HCT116 (cell line): Measurements from ENCODE around the gene OR51F2. TPM values are rescaled to one million over a fixed set of nuclear protein-coding genes. Genes with fewer than 3 reads are reported as not detected.
"Not testable (repeated sequence)": the region's sequence is repeated elsewhere in the genome, so short reads cannot be mapped to it uniquely, and the experiment has no call there.

Experiments used
- ATAC-seq: fragments of 200-7000 bp; cut with Tn5 transposase; 2 replicates; pipeline ENCODE4 v1.9.1; 2020; ENCODE audit warnings: mild to moderate bottlenecking, moderate library complexity
- BruUV-seq: library from RNA; stranded (reverse); fragments of 400-500 nt; replicated peaks from 2 replicates; lab custom pipeline; 2021; lab: Mats Ljungman, UMichigan
- CTCF ChIA-PET: fragments of 300-600 bp; sonication (Branson Sonifier 250); formaldehyde crosslinking; loops from one replicate; lab custom pipeline; 2021; ENCODE audit warnings: antibody characterized with exemption; lab: Charles Lee
- POLR2A ChIA-PET: fragments of 300-600, 350-600 bp; sonication (Branson Sonifier 250); formaldehyde crosslinking; loops from one replicate; lab custom pipeline; 2021; ENCODE audit warnings: antibody characterized with exemption; lab: Charles Lee
- RAD21 ChIA-PET, 2 experiments: fragments of 300-600 bp; sonication (Branson Sonifier 250); formaldehyde crosslinking; loops; one replicate each; lab custom pipeline; 2023; ENCODE audit warnings: low total read pairs in 2 of 2; ENCODE audit not compliant: uncharacterized antibody in 2 of 2, unreplicated experiment in 2 of 2, low non-redundant PET in 1 of 2; lab: Charles Lee
- DNase-seq: peaks from one replicate; pipeline ENCODE4 v3.0.0-alpha.2; 2010; ENCODE audit warnings: low read depth, low spot score
- H2AFZ ChIP-seq: fragments of 200-600 bp; shearing (Covaris generic), sonication (generic); 2 replicates; pipeline ENCODE4 v1.6.1; 2017; ENCODE audit warnings: low read depth, mixed run types, mixed read lengths, antibody characterized with exemption, low read length; ENCODE audit not compliant: poor library complexity, severe bottlenecking
- H3K27ac ChIP-seq: 2 replicates; pipeline ENCODE4 v1.5.1; 2012; ENCODE audit warnings: low read depth, low read length
- H3K27me3 ChIP-seq: fragments of 200-600 bp; sonication (generic); 2 replicates; pipeline ENCODE4 v1.6.1; 2016; ENCODE audit warnings: mixed run types, low read length, mixed read lengths; ENCODE audit not compliant: insufficient read depth
- H3K36me3 ChIP-seq, 2 experiments: fragments of 200-500 bp in 1 of 2; fragments of 200-600 bp in 1 of 2; sonication (Bioruptor generic) in 1 of 2; sonication (generic) in 1 of 2; 2 replicates each; pipeline versions ENCODE4 v1.5.1 to v1.6.1; 2014 to 2016; ENCODE audit warnings: low read length in 2 of 2, inconsistent platforms in 1 of 2, mixed read lengths in 1 of 2, mixed run types in 1 of 2; ENCODE audit not compliant: insufficient read depth in 2 of 2, control insufficient read depth in 1 of 2
- H3K4me1 ChIP-seq, 2 experiments: fragments of 200-600 bp in 1 of 2; sonication (generic) in 1 of 2; 2 replicates each; pipeline versions ENCODE4 v1.5.1 to v1.6.1; 2012 to 2017; ENCODE audit warnings: low read length in 2 of 2, inconsistent platforms in 1 of 2, mild to moderate bottlenecking in 1 of 2, mixed read lengths in 1 of 2, mixed run types in 1 of 2, moderate library complexity in 1 of 2; ENCODE audit not compliant: insufficient read depth in 2 of 2, control insufficient read depth in 1 of 2
- H3K4me2 ChIP-seq: fragments of 200-600 bp; sonication (generic); 2 replicates; pipeline ENCODE4 v1.6.1; 2017; ENCODE audit warnings: mixed run types, low read length, mixed read lengths
- H3K4me3 ChIP-seq, 2 experiments: fragments of 200-600 bp in 1 of 2; sonication (generic) in 1 of 2; replicated peaks in 1 of 2; 2 replicates each; pipeline ENCODE4 v1.5.1; 2011 to 2016; ENCODE audit warnings: low read length in 2 of 2, control low read depth in 1 of 2, low read depth in 1 of 2, mild to moderate bottlenecking in 1 of 2, mixed read lengths in 1 of 2, mixed run types in 1 of 2
- H3K79me2 ChIP-seq: fragments of 200-600 bp; sonication (generic); 2 replicates; pipeline ENCODE4 v1.6.1; 2017; ENCODE audit warnings: mild to moderate bottlenecking, mixed run types, low read length, moderate library complexity, mixed read lengths; ENCODE audit not compliant: insufficient read depth
- H3K9ac ChIP-seq: fragments of 200-600 bp; sonication (generic); 2 replicates; pipeline ENCODE4 v1.6.1; 2016; ENCODE audit warnings: low read length, mixed read lengths
- H3K9me2 ChIP-seq: fragments of 200-600 bp; sonication (generic), shearing (Covaris generic); 2 replicates; pipeline ENCODE4 v1.6.1; 2017; ENCODE audit warnings: mixed run types, mild to moderate bottlenecking, moderate library complexity; ENCODE audit not compliant: insufficient read depth
- H3K9me3 ChIP-seq, 2 experiments: fragments of 200-500 bp in 1 of 2; fragments of 200-600 bp in 1 of 2; sonication (Bioruptor generic) in 1 of 2; sonication (generic) in 1 of 2; 2 replicates each; pipeline ENCODE4 v1.6.1; 2014 to 2017; ENCODE audit warnings: low read length in 2 of 2, mixed read lengths in 2 of 2, inconsistent platforms in 1 of 2, low read depth in 1 of 2, mild to moderate bottlenecking in 1 of 2, mixed run types in 1 of 2, moderate library complexity in 1 of 2; ENCODE audit not compliant: control insufficient read depth in 1 of 2, insufficient read depth in 1 of 2
- H4K20me1 ChIP-seq: fragments of 200-600 bp; sonication (generic), shearing (Covaris generic); 2 replicates; pipeline ENCODE4 v1.6.1; 2017; ENCODE audit warnings: mixed run types, mild to moderate bottlenecking, moderate library complexity; ENCODE audit not compliant: insufficient read depth
- ATF3 ChIP-seq: IDR thresholded peaks from 2 replicates; pipeline ENCODE4 v1.6.1; 2012
- CBX3 ChIP-seq: IDR thresholded peaks from 2 replicates; pipeline ENCODE4 v1.6.1; 2012; ENCODE audit warnings: low read depth
- CEBPB ChIP-seq: IDR thresholded peaks from 2 replicates; pipeline ENCODE4 v1.6.1; 2012; ENCODE audit warnings: low read depth
- EGR1 ChIP-seq: IDR thresholded peaks from 2 replicates; pipeline ENCODE4 v1.6.1; 2012; ENCODE audit warnings: low read depth
- EZH2phosphoT487 ChIP-seq: fragments of 200-600 bp; IDR thresholded peaks from 2 replicates; pipeline ENCODE4 v1.6.1; 2018; ENCODE audit warnings: antibody characterized with exemption, borderline replicate concordance
- RAD21 ChIP-seq: IDR thresholded peaks from 2 replicates; pipeline ENCODE4 v1.6.1; 2012; ENCODE audit warnings: low read depth, mild to moderate bottlenecking
- REST ChIP-seq: IDR thresholded peaks from 2 replicates; pipeline ENCODE4 v1.6.1; 2012; ENCODE audit warnings: low read depth
- intact Hi-C: fragments of 100-400 bp; cut with micrococcal nuclease; formaldehyde crosslinking; loops from 2 replicates; pipeline ENCODE4 v1.10.0; 2022
- total RNA-seq: library from RNA; stranded (reverse); gene quantifications from one replicate; pipeline ENCODE4 v1.2.1, GENCODE V29; 2021; ENCODE audit not compliant: unreplicated experiment

OR51F2 gene
- total RNA-seq, 1 experiment from 2014 or later = not detected

GRCh38 chr11:4854286-4854685, 33.2 kb downstream of the OR51F2 start:
- BruUV-seq, RAD21 ChIA-PET, intact Hi-C loops: not testable (repeated sequence)

GRCh38 chr11:4862447-4863236, 41.5 kb downstream of the OR51F2 start:
- H3K4me3 ChIP-seq = no peak overlapping the region
- ChIA-PET RAD21 (no interaction called here), POLR2A (no interaction called here), CTCF (no interaction called here)
- H3K4me2 ChIP-seq = no peak overlapping the region
- no peaks in the 10 kb centered on the region for H3K36me3 ChIP-seq
- BruUV-seq = no TSS peak
- intact Hi-C loops = no loop called here
- ATAC-seq (no peak), DNase-seq (no peak)
- no peaks in the 10 kb centered on the region for H4K20me1 ChIP-seq
- no peaks in the 10 kb centered on the region for H3K9me2 ChIP-seq
- no peak overlapping the region for H2AFZ ChIP-seq
- H3K4me1 ChIP-seq = no peaks in the 10 kb centered on the region
- no peaks in the 10 kb centered on the region for H3K9me3 ChIP-seq
- no peaks in the 10 kb centered on the region for H3K79me2 ChIP-seq
- no peak overlapping the region for H3K27ac ChIP-seq
- no peak overlapping the region for H3K9ac ChIP-seq
- peaks cover 6% of the 10 kb centered on the region; the same call in 1 of the 2 replicates for H3K27me3 ChIP-seq
- TF ChIP-seq REST = no peak
- no peak for TF ChIP-seq CEBPB
- TF ChIP-seq EZH2phosphoT487 = no peak
- TF ChIP-seq CBX3 = no peak
- no peak for TF ChIP-seq EGR1
- TF ChIP-seq ATF3 = no peak
- TF ChIP-seq RAD21 = no peak

More at GRCh38 chr11:4854286-4854685, 33.2 kb downstream of the OR51F2 start:
- H3K27me3 ChIP-seq, H3K4me2 ChIP-seq, H3K36me3 ChIP-seq, H3K27ac ChIP-seq, ATAC-seq, H3K9me2 ChIP-seq, H3K4me3 ChIP-seq, DNase-seq, H3K4me1 ChIP-seq, H3K79me2 ChIP-seq, H4K20me1 ChIP-seq, POLR2A ChIA-PET, H2AFZ ChIP-seq, CTCF ChIA-PET, H3K9me3 ChIP-seq, H3K9ac ChIP-seq: not testable (repeated sequence)
